GM23338 (cell line): ENCODE results near the gene SEMA4D. TPM values are rescaled to one million over a fixed set of nuclear protein-coding genes. Genes with fewer than 3 reads are reported as not detected.

Experiments
- ATAC-seq: fragments of 200-7000 bp; cut with Tn5 transposase; 3 replicates; pipeline ENCODE4 v1.9.1; 2020
- DNase-seq: peaks from one replicate; pipeline ENCODE4 v3.0.0-alpha.2; 2015; ENCODE audit warnings: low spot score
- H2AFZ ChIP-seq: fragments of 200-600 bp; sonication (generic); 2 replicates; pipeline ENCODE4 v1.8.0; 2016; ENCODE audit warnings: antibody characterized with exemption, mild to moderate bottlenecking, moderate library complexity
- H3F3A ChIP-seq: fragments of 200-600 bp; sonication (generic); replicated peaks from 2 replicates; pipeline ENCODE4 v1.8.0; 2017; ENCODE audit warnings: antibody characterized with exemption, mixed run types, low read depth
- H3K27ac ChIP-seq: fragments of 200-600 bp; sonication (generic); 2 replicates; pipeline ENCODE4 v1.6.1; 2016; ENCODE audit warnings: low read depth
- H3K27me3 ChIP-seq: fragments of 200-600 bp; sonication (generic); 2 replicates; pipeline ENCODE4 v1.8.0; 2016; ENCODE audit warnings: mild to moderate bottlenecking, mixed run types, moderate library complexity; ENCODE audit not compliant: insufficient read depth
- H3K36me3 ChIP-seq: fragments of 200-600 bp; sonication (generic); 2 replicates; pipeline ENCODE4 v1.8.0; 2016; ENCODE audit warnings: mild to moderate bottlenecking; ENCODE audit not compliant: insufficient read depth
- H3K4me1 ChIP-seq: fragments of 200-600 bp; sonication (generic); 2 replicates; pipeline ENCODE4 v1.8.0; 2016; ENCODE audit warnings: mild to moderate bottlenecking, moderate library complexity; ENCODE audit not compliant: insufficient read depth
- H3K4me2 ChIP-seq: fragments of 200-600 bp; sonication (generic); 2 replicates; pipeline ENCODE4 v1.7.1; 2017; ENCODE audit warnings: mixed run types
- H3K4me3 ChIP-seq: fragments of 200-600 bp; sonication (generic); 2 replicates; pipeline ENCODE4 v1.6.1; 2016; ENCODE audit warnings: mixed run types
- H3K79me2 ChIP-seq: fragments of 200-600 bp; sonication (generic); replicated peaks from 2 replicates; pipeline ENCODE4 v1.8.0; 2017; ENCODE audit warnings: mild to moderate bottlenecking; ENCODE audit not compliant: insufficient read depth
- H3K9me2 ChIP-seq: fragments of 200-600 bp; sonication (generic); 2 replicates; pipeline ENCODE4 v1.8.0; 2017; ENCODE audit not compliant: insufficient read depth
- H4K20me1 ChIP-seq: fragments of 200-600 bp; sonication (generic); replicated peaks from 2 replicates; pipeline ENCODE4 v1.8.0; 2017; ENCODE audit warnings: mild to moderate bottlenecking; ENCODE audit not compliant: insufficient read depth
- H3K27ac Mint-ChIP-seq: 2 replicates; pipeline ENCODE4 v1.8.0; 2020; ENCODE audit warnings: inconsistent platforms, mild to moderate bottlenecking, moderate library complexity, mixed read lengths
- H3K27me3 Mint-ChIP-seq: 3 replicates; pipeline ENCODE4 v1.8.0; 2022; ENCODE audit warnings: low read depth, mild to moderate bottlenecking, moderate library complexity, mixed read lengths, inconsistent platforms; ENCODE audit not compliant: insufficient read depth, poor library complexity
- H3K36me3 Mint-ChIP-seq: 3 replicates; pipeline ENCODE4 v1.8.0; 2021; ENCODE audit warnings: low read depth, mild to moderate bottlenecking, inconsistent platforms, moderate library complexity, mixed read lengths
- H3K4me1 Mint-ChIP-seq: 3 replicates; pipeline ENCODE4 v1.8.0; 2020; ENCODE audit warnings: mild to moderate bottlenecking, inconsistent platforms, mixed read lengths
- H3K4me3 Mint-ChIP-seq: 3 replicates; pipeline ENCODE4 v1.8.0; 2021; ENCODE audit warnings: moderate library complexity, mild to moderate bottlenecking, inconsistent platforms, mixed read lengths
- H3K9me3 Mint-ChIP-seq: 3 replicates; pipeline ENCODE4 v1.8.0; 2020; ENCODE audit warnings: moderate library complexity, mild to moderate bottlenecking, inconsistent platforms, mixed read lengths
- CREB1 ChIP-seq: fragments of 250-450 bp; sonication (Bioruptor Pico); IDR thresholded peaks from 2 replicates; pipeline ENCODE4 v1.5.0; 2020; ENCODE audit warnings: low read depth, mild to moderate bottlenecking, moderate library complexity
- EZH2 ChIP-seq: fragments of 200-600 bp; sonication (generic); IDR thresholded peaks from one replicate; pipeline ENCODE4 v1.8.0; 2017; ENCODE audit warnings: antibody characterized with exemption, mild to moderate bottlenecking, low read depth; ENCODE audit not compliant: unreplicated experiment
- EZH2phosphoT487 ChIP-seq: fragments of 200-600 bp; sonication (generic); IDR thresholded peaks from one replicate; pipeline ENCODE4 v1.8.1; 2018; ENCODE audit warnings: antibody characterized with exemption; ENCODE audit not compliant: unreplicated experiment
- JUNB ChIP-seq: IDR thresholded peaks from one replicate; pipeline ENCODE4 v1.6.1; 2016; ENCODE audit warnings: antibody characterized with exemption; ENCODE audit not compliant: unreplicated experiment
- NANOG ChIP-seq: IDR thresholded peaks from 2 replicates; pipeline ENCODE4 v1.6.1; 2016; ENCODE audit warnings: antibody characterized with exemption, borderline replicate concordance
- STAT1 ChIP-seq: IDR thresholded peaks from one replicate; pipeline ENCODE4 v1.6.1; 2016; ENCODE audit warnings: antibody characterized with exemption; ENCODE audit not compliant: unreplicated experiment
- ZNF114 ChIP-seq: fragments of 250-450 bp; sonication (Bioruptor Pico); IDR thresholded peaks from 2 replicates; pipeline ENCODE4 v1.5.0; 2020; ENCODE audit warnings: mild to moderate bottlenecking, moderate library complexity
- ZNF331 ChIP-seq: fragments of 250-450 bp; sonication (Bioruptor Pico); IDR thresholded peaks from 2 replicates; pipeline ENCODE4 v1.5.0; 2020; ENCODE audit warnings: low read depth, mild to moderate bottlenecking, moderate library complexity
- polyA plus RNA-seq: library from polyadenylated mRNA; unstranded; fragments of >200 nt; fragmentation: Nextera tagmentation; extraction: Ambion mirVana; gene quantifications from 2 replicates; pipeline ENCODE4 v1.2.1, GENCODE V29; 2016
- total RNA-seq: library from RNA; depleted of rRNA; stranded (reverse); fragments of >200 nt; shearing (Covaris generic); gene quantifications from 2 replicates; pipeline ENCODE4 v1.2.3, GENCODE V29; 2014
- TF ChIP-seq, protein P1 (sequence below): IDR thresholded peaks from one replicate; pipeline ENCODE4 v1.6.1; 2018; ENCODE audit warnings: antibody characterized with exemption; ENCODE audit not compliant: unreplicated experiment
- TF ChIP-seq, protein P2 (sequence below), 2 experiments: fragments of 200-600 bp in 1 of 2; sonication (generic) in 1 of 2; conservative IDR thresholded peaks; 2 replicates each; pipeline versions ENCODE4 v1.5.1 to v1.6.1; 2016 to 2017; ENCODE audit warnings: antibody characterized with exemption in 2 of 2, low read depth in 2 of 2, mild to moderate bottlenecking in 2 of 2, moderate library complexity in 1 of 2

SEMA4D gene
- total and polyA plus RNA-seq, 2 experiments from 2014 or later = 19.3 to 63.0 TPM

DNA sequence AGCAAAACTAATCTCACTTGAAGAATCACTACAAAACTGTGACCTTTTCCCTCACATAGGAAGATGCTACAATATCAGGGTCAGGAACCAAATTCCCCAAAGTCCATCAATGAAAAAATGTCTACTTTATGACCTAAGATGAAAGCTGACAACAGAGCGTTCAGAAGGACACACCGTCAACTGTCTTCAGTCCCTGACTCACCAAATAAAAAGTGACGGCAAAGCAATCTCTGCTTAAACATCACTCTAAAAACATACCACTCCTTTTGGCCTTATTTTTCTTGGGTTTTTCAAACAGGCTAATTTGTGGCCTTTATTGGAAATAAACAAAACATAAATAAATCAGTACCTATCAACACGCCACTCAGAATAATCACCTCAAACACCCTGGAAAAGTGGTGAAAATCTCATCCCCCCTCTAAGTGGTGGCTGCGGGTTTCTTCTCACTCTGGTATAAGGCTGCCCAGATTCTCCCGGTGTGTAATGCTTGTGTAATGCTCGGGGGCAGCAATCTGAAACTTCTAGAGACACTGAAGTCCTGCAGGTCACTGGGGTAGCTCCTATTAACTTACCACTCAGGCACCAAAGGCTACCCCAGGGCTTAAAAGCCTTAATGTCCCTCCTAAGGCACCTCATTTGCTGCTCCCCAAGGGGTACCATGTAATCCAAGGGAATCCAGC, 29.5 kb downstream of the SEMA4D start (continued):
- TF ChIP-seq, protein P1, sequence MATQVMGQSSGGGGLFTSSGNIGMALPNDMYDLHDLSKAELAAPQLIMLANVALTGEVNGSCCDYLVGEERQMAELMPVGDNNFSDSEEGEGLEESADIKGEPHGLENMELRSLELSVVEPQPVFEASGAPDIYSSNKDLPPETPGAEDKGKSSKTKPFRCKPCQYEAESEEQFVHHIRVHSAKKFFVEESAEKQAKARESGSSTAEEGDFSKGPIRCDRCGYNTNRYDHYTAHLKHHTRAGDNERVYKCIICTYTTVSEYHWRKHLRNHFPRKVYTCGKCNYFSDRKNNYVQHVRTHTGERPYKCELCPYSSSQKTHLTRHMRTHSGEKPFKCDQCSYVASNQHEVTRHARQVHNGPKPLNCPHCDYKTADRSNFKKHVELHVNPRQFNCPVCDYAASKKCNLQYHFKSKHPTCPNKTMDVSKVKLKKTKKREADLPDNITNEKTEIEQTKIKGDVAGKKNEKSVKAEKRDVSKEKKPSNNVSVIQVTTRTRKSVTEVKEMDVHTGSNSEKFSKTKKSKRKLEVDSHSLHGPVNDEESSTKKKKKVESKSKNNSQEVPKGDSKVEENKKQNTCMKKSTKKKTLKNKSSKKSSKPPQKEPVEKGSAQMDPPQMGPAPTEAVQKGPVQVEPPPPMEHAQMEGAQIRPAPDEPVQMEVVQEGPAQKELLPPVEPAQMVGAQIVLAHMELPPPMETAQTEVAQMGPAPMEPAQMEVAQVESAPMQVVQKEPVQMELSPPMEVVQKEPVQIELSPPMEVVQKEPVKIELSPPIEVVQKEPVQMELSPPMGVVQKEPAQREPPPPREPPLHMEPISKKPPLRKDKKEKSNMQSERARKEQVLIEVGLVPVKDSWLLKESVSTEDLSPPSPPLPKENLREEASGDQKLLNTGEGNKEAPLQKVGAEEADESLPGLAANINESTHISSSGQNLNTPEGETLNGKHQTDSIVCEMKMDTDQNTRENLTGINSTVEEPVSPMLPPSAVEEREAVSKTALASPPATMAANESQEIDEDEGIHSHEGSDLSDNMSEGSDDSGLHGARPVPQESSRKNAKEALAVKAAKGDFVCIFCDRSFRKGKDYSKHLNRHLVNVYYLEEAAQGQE = no peak
- TF ChIP-seq, protein P2, sequence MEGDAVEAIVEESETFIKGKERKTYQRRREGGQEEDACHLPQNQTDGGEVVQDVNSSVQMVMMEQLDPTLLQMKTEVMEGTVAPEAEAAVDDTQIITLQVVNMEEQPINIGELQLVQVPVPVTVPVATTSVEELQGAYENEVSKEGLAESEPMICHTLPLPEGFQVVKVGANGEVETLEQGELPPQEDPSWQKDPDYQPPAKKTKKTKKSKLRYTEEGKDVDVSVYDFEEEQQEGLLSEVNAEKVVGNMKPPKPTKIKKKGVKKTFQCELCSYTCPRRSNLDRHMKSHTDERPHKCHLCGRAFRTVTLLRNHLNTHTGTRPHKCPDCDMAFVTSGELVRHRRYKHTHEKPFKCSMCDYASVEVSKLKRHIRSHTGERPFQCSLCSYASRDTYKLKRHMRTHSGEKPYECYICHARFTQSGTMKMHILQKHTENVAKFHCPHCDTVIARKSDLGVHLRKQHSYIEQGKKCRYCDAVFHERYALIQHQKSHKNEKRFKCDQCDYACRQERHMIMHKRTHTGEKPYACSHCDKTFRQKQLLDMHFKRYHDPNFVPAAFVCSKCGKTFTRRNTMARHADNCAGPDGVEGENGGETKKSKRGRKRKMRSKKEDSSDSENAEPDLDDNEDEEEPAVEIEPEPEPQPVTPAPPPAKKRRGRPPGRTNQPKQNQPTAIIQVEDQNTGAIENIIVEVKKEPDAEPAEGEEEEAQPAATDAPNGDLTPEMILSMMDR (conservative IDR thresholded peaks at IDR 0.05; ENCODE audit: low read depth in 2 of 2) = no peak
- no peak for TF ChIP-seq ZNF114
- TF ChIP-seq EZH2 = no peak
- no peak for TF ChIP-seq NANOG
- TF ChIP-seq EZH2phosphoT487 = no peak
- no peak for TF ChIP-seq ZNF331 (CRISPR knock-in tag)
- no peak for TF ChIP-seq JUNB

DNA sequence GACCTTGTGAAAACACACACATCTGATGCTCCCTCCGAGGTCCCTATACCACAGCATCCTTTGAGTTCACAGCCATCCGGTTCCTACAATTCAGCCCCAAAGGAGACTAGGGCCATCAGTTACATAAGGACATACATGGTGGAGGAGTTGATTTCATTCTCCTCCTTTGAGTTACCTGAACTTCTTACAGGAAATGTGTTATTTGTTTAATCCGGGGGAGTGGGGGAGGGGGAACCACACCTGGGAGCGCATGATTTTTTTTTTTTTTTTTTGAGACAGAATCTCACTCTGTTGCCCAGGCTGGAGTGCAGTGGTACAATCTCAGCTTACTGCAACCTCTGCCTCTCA, 30.7 kb downstream of the SEMA4D start:
- Mint-ChIP-seq H3K4me3 (no peak overlapping the region), H3K27ac (no peak overlapping the region; the same call in 1 of the 2 replicates), H3K9me3 (peaks cover 4% of the 10 kb centered on the region; the same call in 2 of the 3 replicates), H3K27me3 (peaks cover 6% of the 10 kb centered on the region), H3K36me3 (peaks cover 13% of the 10 kb centered on the region; the same call in 2 of the 3 replicates), H3K4me1 (peaks cover 74% of the 10 kb centered on the region)
- H3K9me2 ChIP-seq = peaks cover 5% of the 10 kb centered on the region; the same call in 1 of the 2 replicates
- ATAC-seq (no peak), DNase-seq (no peak)
- H3K4me3 ChIP-seq = no peak overlapping the region
- H3K27ac ChIP-seq = no peak overlapping the region
- peaks cover 12% of the 10 kb centered on the region for H3F3A ChIP-seq
- H3K36me3 ChIP-seq = no peaks in the 10 kb centered on the region
- 0 out of 2 replicates have a peak overlapping the region, but pooled peaks have one; percentile 27 for H3K4me2 ChIP-seq
- H3K79me2 ChIP-seq = peaks cover 86% of the 10 kb centered on the region
- H3K27me3 ChIP-seq = no peaks in the 10 kb centered on the region
- H3K4me1 ChIP-seq = peaks cover 65% of the 10 kb centered on the region
- no peaks in the 10 kb centered on the region; the same call in 1 of the 2 replicates for H4K20me1 ChIP-seq
- H2AFZ ChIP-seq = no peak overlapping the region
- no peak for TF ChIP-seq ZNF114
- TF ChIP-seq NANOG = no peak
- no peak for TF ChIP-seq CREB1 (CRISPR knock-in tag)
- no peak for TF ChIP-seq JUNB
- TF ChIP-seq STAT1 = no peak
- TF ChIP-seq, protein P1 = no peak
- no peak for TF ChIP-seq EZH2phosphoT487
